Measurements from ENCODE around the gene C9orf85.

GRCh38 chr9:71925834-71926233 is 14.4 kb downstream of the C9orf85 start:
- TF ChIP-seq CTCF (IDR thresholded peaks at IDR 0.05) (no peak), POLR2A (IDR thresholded peaks at IDR 0.05) (no peak), EP300 (IDR thresholded peaks at IDR 0.05) (no peak)
